Activated CD8-positive, alpha-beta T cell treated with anti-CD3 and anti-CD28 coated beads, Interleukin-2, amount 10 ng/mL, durations not matched to agents 7 days and 5 days (primary cell): Measurements from ENCODE around the gene ORAI1. TPM values are rescaled to one million over a fixed set of nuclear protein-coding genes. Genes with fewer than 3 reads are reported as not detected.

ENCODE experiments used
- ATAC-seq: fragments of 150-1000 bp; cut with Tn5 transposase; one replicate; pipeline ENCODE4 v1.10.0; 2021; ENCODE audit warnings: moderate library complexity
- CTCF ChIA-PET: fragments of 350-600 bp; sonication (Branson Sonifier 250); formaldehyde crosslinking; loops from one replicate; lab custom pipeline; 2021; ENCODE audit warnings: antibody characterized with exemption; lab: Charles Lee
- POLR2A ChIA-PET: fragments of 350-600 bp; sonication (Branson Sonifier 250); formaldehyde crosslinking; loops from one replicate; lab custom pipeline; 2021; ENCODE audit warnings: antibody characterized with exemption; lab: Charles Lee
- DNase-seq: peaks from one replicate; pipeline ENCODE4 v3.0.0-alpha.2; 2020
- H3K27ac Mint-ChIP-seq: one replicate; pipeline ENCODE4 v1.8.0; 2021; ENCODE audit warnings: mild to moderate bottlenecking, mixed read lengths
- H3K27me3 Mint-ChIP-seq: one replicate; pipeline ENCODE4 v1.8.0; 2021; ENCODE audit warnings: low read depth, mixed read lengths
- H3K36me3 Mint-ChIP-seq: one replicate; pipeline ENCODE4 v1.8.0; 2021; ENCODE audit warnings: low read depth, mixed read lengths
- H3K4me1 Mint-ChIP-seq: one replicate; pipeline ENCODE4 v1.8.0; 2021; ENCODE audit warnings: low read depth, mixed read lengths
- H3K4me3 Mint-ChIP-seq: one replicate; pipeline ENCODE4 v1.8.0; 2021; ENCODE audit warnings: mild to moderate bottlenecking, mixed read lengths
- H3K9me3 Mint-ChIP-seq: one replicate; pipeline ENCODE4 v1.8.0; 2022; ENCODE audit warnings: mixed read lengths; ENCODE audit not compliant: insufficient read depth
- total RNA-seq, 2 experiments: library from RNA; stranded (reverse); gene quantifications; one replicate each; pipeline ENCODE4 v1.2.3, GENCODE V29; 2021

ORAI1 gene
- total RNA-seq, 2 experiments from 2014 or later, result 67.4 to 69.6 TPM

DNA sequence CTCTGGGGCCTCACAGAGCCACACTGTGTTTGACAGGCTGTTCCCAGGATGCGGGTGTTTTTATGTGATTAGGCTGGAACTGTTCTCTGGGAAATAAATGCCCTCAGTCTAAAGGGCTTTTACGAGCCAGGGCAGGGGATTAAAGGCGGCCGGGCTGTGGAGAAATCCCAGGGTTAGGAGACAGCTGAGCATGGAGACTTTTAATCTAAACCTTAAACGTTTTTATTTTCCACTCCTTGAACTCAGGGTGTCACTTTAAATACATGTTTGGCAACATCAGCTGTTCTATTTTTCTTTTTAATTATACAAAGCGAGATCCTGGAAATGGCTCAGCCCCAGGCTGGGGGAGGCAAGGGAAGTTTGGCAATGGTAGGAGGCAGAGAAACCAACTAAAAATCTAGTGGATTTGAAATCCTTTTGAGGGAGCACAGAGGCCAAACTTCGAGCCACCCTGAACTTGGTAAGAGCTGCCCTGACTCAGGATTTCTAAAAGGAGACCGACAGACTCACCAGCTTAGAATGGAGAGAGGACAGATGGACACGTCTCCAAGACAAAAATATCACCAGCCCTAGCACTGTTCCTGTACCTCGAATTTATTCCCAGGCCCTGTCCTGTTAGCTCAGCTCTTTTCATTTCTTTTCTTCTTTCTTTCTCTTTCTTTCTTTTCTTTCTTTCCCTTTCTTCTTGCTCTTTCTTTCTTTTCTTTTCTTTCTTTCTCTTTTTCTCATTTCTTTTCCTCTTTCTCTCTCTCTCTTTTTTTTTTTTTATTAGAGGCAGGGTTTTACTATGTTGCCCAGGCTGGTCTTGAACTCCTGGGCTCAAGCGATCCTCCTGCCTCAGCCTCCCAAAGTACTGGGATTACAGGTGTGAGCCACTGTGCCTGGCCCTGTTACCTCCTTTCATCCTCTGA lies 15.8 kb upstream of the ORAI1 start:
- Mint-ChIP-seq H3K9me3 (no peaks in the 10 kb centered on the region), H3K4me1 (peaks cover 11% of the 10 kb centered on the region), H3K4me3 (no peak overlapping the region), H3K36me3 (no peaks in the 10 kb centered on the region), H3K27ac (no peak overlapping the region), H3K27me3 (no peaks in the 10 kb centered on the region)
- ChIA-PET CTCF (interaction anchor here (1.0 to 1.5 kb wide), 3 partner anchors 8 to 58 kb away, joined by 4 to 5 read pairs (median 5); no protein-coding TSS in a partner anchor), POLR2A (interaction anchor here (1.4 kb wide), 1 partner anchor 8 kb away, joined by 3 read pairs; no protein-coding TSS in a partner anchor)
- DNase-seq, result no peak
- ATAC-seq, result no peak

DNA sequence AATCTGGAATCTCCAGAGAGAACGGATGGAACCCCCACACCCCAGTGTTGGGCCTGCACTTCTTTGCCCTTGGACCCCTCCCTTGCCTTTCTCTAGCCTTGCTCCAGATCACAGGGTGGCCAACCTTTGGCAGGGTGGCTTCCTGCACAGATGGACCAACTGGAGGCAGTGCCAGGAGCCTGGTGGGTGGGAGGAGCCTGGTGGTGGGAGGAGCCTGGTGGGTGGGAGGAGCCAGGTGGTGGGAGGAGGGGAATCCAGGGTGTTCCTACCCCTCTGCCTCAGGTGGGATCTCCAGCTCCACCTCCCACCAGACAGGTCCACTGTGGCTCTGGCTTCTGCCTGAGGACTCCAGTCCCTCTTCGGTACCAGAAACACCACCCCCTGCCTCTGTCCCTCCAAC lies 15.0 kb upstream of the ORAI1 start:
- no peaks in the 10 kb centered on the region for H3K27me3 Mint-ChIP-seq
- H3K9me3 Mint-ChIP-seq, result no peaks in the 10 kb centered on the region
- H3K27ac Mint-ChIP-seq, result no peak overlapping the region
- CTCF ChIA-PET, result interaction anchor here (1.5 kb wide), 2 partner anchors 22 to 59 kb away, joined by 4 to 5 read pairs; no protein-coding TSS in a partner anchor
- ATAC-seq (peak; percentile 39), DNase-seq (no peak)
- H3K4me1 Mint-ChIP-seq, result peaks cover 17% of the 10 kb centered on the region
- no peak overlapping the region for H3K4me3 Mint-ChIP-seq
- no peaks in the 10 kb centered on the region for H3K36me3 Mint-ChIP-seq
- POLR2A ChIA-PET, result interaction anchor here (1.4 kb wide), 1 partner anchor 9 kb away, joined by 3 read pairs; no protein-coding TSS in a partner anchor

DNA sequence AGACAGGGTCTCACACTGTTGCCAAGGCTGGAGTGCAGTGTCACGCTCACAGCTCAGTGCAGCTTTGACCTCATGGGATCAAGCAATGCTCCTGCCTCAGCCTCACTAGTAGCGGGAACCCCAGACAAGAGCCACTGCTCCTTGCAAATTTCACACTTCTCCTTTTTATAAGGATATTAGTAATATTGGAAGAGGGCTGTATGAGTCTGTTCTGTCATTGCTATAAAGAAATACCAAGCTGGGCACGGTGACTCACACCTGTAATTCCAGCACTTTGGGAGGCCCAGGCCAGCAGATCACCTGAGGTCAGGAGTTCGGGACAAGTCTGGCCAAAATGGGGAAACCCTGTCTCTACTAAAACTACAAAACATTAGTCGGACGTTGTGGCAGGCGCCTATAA lies 12.9 kb upstream of the ORAI1 start:
- CTCF ChIA-PET, result interaction anchor here (1.0 kb wide), 1 partner anchor 61 kb away, joined by 4 read pairs; no protein-coding TSS in a partner anchor
- no peaks in the 10 kb centered on the region for H3K27me3 Mint-ChIP-seq
- H3K4me1 Mint-ChIP-seq, result peaks cover 18% of the 10 kb centered on the region
- ATAC-seq (no peak), DNase-seq (no peak)
- H3K4me3 Mint-ChIP-seq, result no peak overlapping the region
- POLR2A ChIA-PET, result interaction anchor here (0.8 kb wide), 1 partner anchor 32 kb away, joined by 3 read pairs; no protein-coding TSS in a partner anchor
- no peak overlapping the region for H3K27ac Mint-ChIP-seq
- H3K9me3 Mint-ChIP-seq, result no peaks in the 10 kb centered on the region
- H3K36me3 Mint-ChIP-seq, result no peaks in the 10 kb centered on the region

DNA sequence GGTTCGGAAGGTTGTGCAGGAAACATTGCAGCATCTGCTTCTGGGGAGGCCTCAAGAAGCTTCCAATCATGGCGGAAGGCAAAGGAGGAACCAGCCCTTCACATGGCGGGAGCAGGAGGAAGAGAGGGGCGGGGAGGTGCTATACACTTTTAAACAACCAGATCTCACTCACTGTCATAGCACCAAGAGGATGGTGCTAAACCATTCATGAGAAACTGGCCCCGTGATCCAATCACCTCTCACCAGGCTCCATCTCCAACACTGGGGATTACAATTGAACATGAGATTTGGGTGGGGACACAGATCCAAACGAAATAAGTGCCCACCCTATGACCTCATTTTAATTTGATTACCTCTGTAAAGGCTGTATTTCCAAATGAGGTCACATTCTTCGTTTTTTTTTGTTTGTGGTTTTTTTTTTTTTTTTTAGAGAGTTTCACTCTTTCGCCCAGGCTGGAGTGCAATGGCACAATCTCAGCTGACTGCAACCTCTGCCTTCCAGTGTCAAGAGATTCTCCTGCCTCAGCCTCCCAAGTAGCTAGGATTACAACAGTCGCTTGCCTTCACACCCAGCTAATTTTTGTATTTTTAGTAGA lies 11.4 kb upstream of the ORAI1 start:
- ChIA-PET CTCF (no interaction called here), POLR2A (no interaction called here)
- ATAC-seq (peak; percentile 22), DNase-seq (no peak)
- Mint-ChIP-seq H3K4me3 (no peak overlapping the region), H3K27ac (no peak overlapping the region), H3K36me3 (no peaks in the 10 kb centered on the region), H3K27me3 (no peaks in the 10 kb centered on the region), H3K9me3 (no peaks in the 10 kb centered on the region), H3K4me1 (peaks cover 23% of the 10 kb centered on the region)

DNA sequence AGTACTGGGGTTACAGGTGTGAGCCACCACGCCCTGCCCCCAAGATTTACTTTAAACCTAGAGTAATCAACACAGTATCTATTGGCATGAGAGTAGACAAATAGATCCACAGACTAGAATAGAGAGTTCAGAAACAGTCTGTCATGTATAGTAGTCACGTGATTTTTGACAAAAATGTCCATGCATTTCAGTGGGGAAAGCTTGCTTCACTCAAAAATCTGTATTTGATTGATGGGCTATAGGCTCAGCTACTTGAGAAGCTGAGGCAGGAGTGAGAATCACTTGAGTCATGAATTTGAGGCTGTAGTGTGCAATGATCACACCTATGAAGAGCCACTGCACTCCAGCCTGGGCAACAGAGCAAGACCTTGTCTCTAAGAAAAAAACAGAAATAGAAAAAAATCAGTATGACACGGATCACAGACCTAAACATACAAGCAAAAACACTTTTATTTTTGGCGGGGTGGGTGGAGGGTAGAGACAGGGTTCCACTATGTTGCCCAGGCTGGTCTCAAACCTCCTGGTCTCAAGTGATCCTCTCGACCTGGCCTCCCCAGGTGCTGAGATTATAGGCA lies 7.6 kb upstream of the ORAI1 start:
- Mint-ChIP-seq H3K9me3 (no peaks in the 10 kb centered on the region), H3K27me3 (no peaks in the 10 kb centered on the region), H3K4me3 (no peak overlapping the region), H3K4me1 (peaks cover 22% of the 10 kb centered on the region), H3K27ac (peak overlapping the region; percentile 57), H3K36me3 (no peaks in the 10 kb centered on the region)
- DNase-seq (no peak), ATAC-seq (no peak)
- POLR2A ChIA-PET, result no interaction called here
- CTCF ChIA-PET, result interaction anchor here (1.4 to 5.6 kb wide), 3 partner anchors 50 to 66 kb away, joined by 4 to 41 read pairs (median 7); no protein-coding TSS in a partner anchor

DNA sequence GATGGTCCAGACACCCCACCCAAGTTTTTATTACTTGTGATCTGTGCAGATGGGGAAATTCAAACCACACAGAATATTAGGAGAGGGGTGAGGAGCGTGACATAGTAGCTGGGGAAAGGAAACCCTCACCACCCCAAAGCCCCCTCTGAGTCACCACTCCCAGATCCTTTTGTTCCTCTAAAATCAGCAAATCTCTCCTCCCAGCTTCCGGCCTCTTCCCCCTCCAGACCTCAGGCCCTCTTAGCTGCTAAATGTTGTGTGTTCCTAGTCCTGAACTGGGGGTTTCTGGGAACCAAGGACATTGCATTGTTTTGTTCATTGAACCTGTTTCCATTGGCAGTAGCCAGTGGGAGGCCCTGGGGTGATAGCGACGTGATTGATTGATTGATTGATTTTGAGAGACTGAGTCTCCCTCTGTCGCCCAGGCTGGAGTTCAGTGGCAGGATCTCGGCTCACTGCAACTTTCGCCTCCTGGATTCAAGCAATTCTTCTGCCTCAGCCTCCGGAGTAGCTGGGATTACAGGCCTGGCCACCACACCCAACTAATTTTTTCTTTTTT lies 5.9 kb upstream of the ORAI1 start:
- ATAC-seq, result no peak
- H3K27ac Mint-ChIP-seq, result no peak overlapping the region
- no peak for DNase-seq
- POLR2A ChIA-PET, result no interaction called here
- peaks cover 23% of the 10 kb centered on the region for H3K4me1 Mint-ChIP-seq
- no peaks in the 10 kb centered on the region for H3K36me3 Mint-ChIP-seq
- H3K9me3 Mint-ChIP-seq, result no peaks in the 10 kb centered on the region
- H3K27me3 Mint-ChIP-seq, result no peaks in the 10 kb centered on the region
- CTCF ChIA-PET, result interaction anchor here (1.0 to 5.6 kb wide), 2 partner anchors 68 to 120 kb away, joined by 4 to 41 read pairs; no protein-coding TSS in a partner anchor
- H3K4me3 Mint-ChIP-seq, result no peak overlapping the region

DNA sequence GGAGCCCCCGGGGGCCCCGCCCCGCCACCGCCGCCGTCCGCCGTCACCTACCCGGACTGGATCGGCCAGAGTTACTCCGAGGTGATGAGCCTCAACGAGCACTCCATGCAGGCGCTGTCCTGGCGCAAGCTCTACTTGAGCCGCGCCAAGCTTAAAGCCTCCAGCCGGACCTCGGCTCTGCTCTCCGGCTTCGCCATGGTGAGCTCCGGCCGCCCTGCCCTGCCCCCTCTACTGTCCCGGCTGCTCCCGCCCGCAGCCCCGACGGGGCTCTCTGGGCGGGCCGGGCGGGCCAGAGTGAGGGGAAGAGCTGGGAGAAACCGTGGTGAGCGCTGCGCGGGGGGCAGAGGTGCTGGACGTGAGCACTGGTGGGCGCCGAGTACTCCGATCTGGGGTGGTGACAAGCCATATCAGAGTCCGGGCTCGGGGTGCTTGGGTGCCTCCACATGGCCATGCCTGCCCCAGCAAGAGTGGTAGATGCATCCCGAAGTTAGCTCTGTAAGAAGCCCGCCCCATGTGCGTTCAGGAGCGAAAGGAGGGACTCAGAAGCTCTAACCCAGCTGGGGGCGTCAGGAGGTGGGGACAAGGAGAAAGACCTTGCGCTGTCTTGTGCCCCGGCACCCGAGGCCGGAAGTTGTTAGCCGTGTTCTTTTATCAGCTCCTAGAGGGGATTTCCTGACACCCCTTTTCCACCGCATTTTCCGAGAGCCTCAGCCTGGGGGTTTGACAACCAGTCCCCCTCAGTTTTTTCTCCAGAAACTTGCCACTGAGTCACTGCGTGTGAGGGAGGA lies 717 bp downstream of the ORAI1 start:
- DNase-seq, result peak; percentile 90
- ChIA-PET CTCF (interaction anchor here (0.7 to 7.4 kb wide), 23 partner anchors 10 to 167 kb away, joined by 3 to 98 read pairs (median 6); partner anchors contain the start of genes KDM2B, MORN3 and RHOF), POLR2A (interaction anchor here (0.6 to 5.7 kb wide), 26 partner anchors 11 to 459 kb away, joined by 3 to 77 read pairs (median 4); partner anchors contain the start of genes KDM2B, MORN3 and RNF34)
- no peaks in the 10 kb centered on the region for H3K27me3 Mint-ChIP-seq
- ATAC-seq, result peak; percentile 62
- peaks cover 38% of the 10 kb centered on the region for H3K36me3 Mint-ChIP-seq
- H3K9me3 Mint-ChIP-seq, result no peaks in the 10 kb centered on the region
- H3K4me1 Mint-ChIP-seq, result peaks cover 49% of the 10 kb centered on the region
- peak overlapping the region; percentile 94 for H3K27ac Mint-ChIP-seq
- H3K4me3 Mint-ChIP-seq, result peak overlapping the region; percentile 95

DNA sequence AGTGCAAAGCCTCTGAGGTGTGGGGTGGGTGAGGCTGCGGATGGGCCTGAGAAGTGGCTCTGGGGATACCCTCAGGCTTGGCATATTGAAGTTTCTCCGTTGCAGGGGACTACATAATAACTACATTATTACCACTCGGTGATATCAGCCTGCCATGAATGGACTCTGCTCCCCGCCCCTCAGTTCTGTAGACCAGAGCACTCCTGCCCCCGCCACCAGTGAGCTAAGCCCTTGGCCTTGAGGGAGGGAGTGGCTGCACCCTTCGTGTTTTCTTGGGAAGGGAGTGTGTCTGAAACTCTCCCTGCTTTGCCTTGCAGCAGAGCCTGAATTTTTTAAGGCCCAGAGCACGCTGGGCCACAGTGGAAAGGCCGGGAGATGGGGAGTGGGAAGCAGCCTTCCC lies 1.7 kb downstream of the ORAI1 start:
- H3K9me3 Mint-ChIP-seq, result no peaks in the 10 kb centered on the region
- peak; percentile 41 for DNase-seq
- ATAC-seq, result no peak
- ChIA-PET CTCF (interaction anchor here (0.6 to 7.4 kb wide), 15 partner anchors 9 to 167 kb away, joined by 3 to 98 read pairs (median 6); partner anchors contain the start of genes KDM2B, MORN3 and RHOF), POLR2A (interaction anchor here (0.6 to 5.7 kb wide), 15 partner anchors 10 to 100 kb away, joined by 3 to 77 read pairs (median 13); partner anchors contain the start of genes KDM2B and MORN3)
- no peaks in the 10 kb centered on the region for H3K27me3 Mint-ChIP-seq
- H3K4me1 Mint-ChIP-seq, result peaks cover 59% of the 10 kb centered on the region
- H3K27ac Mint-ChIP-seq, result peak overlapping the region; percentile 94
- peak overlapping the region; percentile 95 for H3K4me3 Mint-ChIP-seq
- peaks cover 48% of the 10 kb centered on the region for H3K36me3 Mint-ChIP-seq

DNA sequence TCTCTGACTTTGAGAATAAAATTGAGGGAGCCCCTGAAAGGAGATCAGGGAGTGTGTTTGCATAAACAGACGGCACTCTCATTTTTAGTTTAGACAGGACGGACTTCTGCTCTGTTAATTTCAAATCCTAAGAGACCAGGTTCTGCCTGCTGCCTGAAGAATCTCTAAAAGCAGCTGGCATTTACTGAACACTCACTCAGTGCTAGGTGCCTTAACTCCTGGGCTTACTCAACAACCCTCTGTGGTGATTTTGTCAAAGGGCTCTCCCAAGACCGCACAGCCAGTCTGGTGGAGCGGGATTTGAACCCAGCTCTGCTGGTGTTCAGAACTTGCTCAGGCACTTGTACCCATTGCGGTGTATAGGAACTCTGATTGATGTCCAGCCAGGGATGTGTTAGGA lies 2.2 kb downstream of the ORAI1 start:
- no peaks in the 10 kb centered on the region for H3K9me3 Mint-ChIP-seq
- ATAC-seq (no peak), DNase-seq (no peak)
- H3K4me3 Mint-ChIP-seq, result peak overlapping the region; percentile 95
- ChIA-PET POLR2A (interaction anchor here (0.6 to 5.7 kb wide), 9 partner anchors 9 to 100 kb away, joined by 3 to 77 read pairs (median 4); no protein-coding TSS in a partner anchor), CTCF (interaction anchor here (1.0 to 7.4 kb wide), 8 partner anchors 8 to 167 kb away, joined by 3 to 98 read pairs (median 31); partner anchors contain the start of genes KDM2B and MORN3)
- peak overlapping the region; percentile 94 for H3K27ac Mint-ChIP-seq
- H3K36me3 Mint-ChIP-seq, result peaks cover 50% of the 10 kb centered on the region
- H3K4me1 Mint-ChIP-seq, result peaks cover 60% of the 10 kb centered on the region
- H3K27me3 Mint-ChIP-seq, result no peaks in the 10 kb centered on the region

DNA sequence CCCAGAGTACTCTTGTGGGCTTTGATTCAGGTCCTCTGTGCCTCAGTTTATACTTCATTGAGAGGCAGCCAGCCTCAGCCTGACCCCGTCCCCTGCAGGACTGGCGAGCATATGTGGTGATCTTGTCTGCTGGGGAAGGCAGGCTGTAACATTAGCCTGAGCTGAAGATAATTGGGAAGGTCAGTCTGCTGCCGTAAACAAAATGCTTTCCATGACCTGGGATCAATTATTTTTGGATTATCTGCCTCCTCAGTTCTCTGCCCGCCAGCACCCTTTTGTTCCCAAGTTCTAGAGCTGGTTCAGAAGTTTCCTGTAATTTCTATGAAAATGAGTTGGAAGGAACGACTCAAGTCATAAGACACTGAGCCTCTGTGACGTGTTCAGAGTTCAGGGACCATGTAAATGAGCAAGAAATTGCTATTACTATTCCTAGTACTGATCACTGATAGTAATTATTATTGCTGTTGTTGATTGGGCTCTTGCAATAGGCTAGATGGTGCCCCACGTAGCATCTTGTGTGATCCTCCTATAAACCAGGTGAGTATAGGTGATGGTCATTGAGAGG lies 4.5 kb downstream of the ORAI1 start:
- H3K36me3 Mint-ChIP-seq, result peaks cover 59% of the 10 kb centered on the region
- no peaks in the 10 kb centered on the region for H3K27me3 Mint-ChIP-seq
- POLR2A ChIA-PET, result interaction anchor here (0.7 to 0.9 kb wide), 2 partner anchors 33 to 134 kb away, joined by 3 read pairs; no protein-coding TSS in a partner anchor
- H3K4me3 Mint-ChIP-seq, result no peak overlapping the region
- ATAC-seq (no peak), DNase-seq (no peak)
- peak overlapping the region; percentile 94 for H3K27ac Mint-ChIP-seq
- no peaks in the 10 kb centered on the region for H3K9me3 Mint-ChIP-seq
- peaks cover 67% of the 10 kb centered on the region for H3K4me1 Mint-ChIP-seq
- CTCF ChIA-PET, result interaction anchor here (0.6 to 7.4 kb wide), 4 partner anchors 33 to 151 kb away, joined by 3 to 98 read pairs (median 4); partner anchors contain the start of gene MORN3
